GM19397 (cell line): ENCODE measurements around the gene LRRC51.

ENCODE experiments used
- ATAC-seq: cut with Tn5 transposase; IDR thresholded peaks from one replicate; pipeline ENCODE4 v1.9.1; 2021; ENCODE audit warnings: mild to moderate bottlenecking, moderate library complexity; ENCODE audit not compliant: unreplicated experiment

Gene LRRC51

DNA sequence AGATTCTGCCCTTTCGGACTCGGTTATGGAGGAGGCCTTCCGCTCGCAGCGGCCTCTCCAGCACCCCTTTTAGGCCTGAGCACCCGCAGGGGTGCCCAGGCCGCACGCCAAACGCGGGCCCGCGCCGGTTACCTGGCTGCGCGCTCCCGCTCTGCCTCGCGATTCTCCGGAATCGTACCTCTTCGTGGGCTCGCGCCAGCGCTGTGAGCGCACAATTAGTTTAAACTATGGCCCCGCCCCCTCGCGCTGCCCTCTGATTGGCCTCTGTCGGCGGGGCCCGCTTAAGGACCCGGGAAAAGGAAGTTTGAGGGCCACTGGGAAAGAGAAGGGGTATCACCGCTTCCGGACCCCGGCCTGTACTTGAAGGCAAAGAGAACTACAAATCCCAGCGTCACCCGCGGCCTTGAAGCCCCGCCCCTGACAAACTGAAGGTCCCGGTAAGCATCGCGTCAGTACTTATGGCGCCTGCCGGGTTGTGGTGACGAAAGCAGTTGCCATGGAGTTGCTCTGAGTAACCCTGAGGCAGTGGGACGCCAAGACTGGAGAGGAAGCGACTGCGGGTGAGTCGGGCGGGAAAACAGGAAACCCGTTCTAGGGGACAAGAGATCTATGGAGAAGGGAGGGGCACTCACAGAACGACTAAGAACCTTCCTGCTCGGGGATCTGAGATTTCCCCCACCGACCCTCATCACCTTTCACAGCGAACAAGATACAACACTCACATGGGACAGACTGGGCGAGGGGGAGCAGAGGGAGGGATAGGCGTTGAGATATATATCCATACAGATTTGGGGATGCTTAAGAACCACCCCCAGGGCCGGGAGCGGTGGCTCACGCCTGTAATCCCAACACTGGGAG is at the start of gene LRRC51, which contains the start of gene NUMA1:
Gene LRRC51, plus strand, starts transcription at position 525 of the 858 bp plus-strand sequence. CDS start 8,234 bp downstream, outside the sequence.
Gene NUMA1, minus strand, starts transcription at position 217 of the 858 bp plus-strand sequence. CDS start 44,599 bp downstream, outside the sequence.
- peak; percentile 91 for ATAC-seq

GRCh38 chr11:72036687-72037086 is 44.0 kb upstream of the LRRC51 start:
- no peak for ATAC-seq

DNA sequence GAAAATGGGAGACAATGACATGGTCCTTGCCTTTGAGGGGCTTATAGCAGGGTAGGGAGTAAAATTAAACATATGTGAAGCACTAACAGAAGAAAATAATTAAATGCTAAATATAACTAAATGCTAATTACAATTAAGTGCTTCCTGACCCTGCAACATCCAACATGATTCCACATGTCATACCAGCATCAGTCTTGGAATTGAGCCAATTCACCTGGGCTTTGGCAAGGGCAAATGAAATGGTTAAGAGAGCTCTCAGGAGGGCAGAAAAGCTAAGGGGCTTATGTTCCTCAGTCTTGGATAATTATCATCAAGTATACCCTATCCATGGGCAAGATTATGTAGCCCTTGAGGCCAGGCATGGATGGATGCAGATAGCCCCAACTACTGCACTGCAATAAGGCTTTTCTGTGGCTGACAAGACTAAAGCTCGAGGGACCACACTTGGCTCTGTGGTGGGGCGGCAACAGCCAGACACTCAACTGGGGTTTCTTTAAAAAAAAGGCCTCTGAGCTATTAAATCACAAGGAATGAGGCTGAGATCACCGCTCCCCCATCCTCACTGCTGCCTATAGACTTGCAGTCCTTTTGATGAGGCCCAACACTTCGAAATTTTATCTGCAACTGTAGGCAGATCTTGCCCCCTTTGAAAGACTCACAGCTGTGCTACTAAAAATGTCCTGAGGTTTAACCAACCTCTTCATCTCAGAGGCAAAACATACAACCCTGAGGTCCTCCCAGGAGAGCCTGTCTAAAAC is 42.9 kb upstream of the LRRC51 start:
- ATAC-seq: no peak

- ATAC-seq: no peak
Measured at GRCh38 chr11:72038491-72038890, 42.2 kb upstream of the LRRC51 start.

DNA sequence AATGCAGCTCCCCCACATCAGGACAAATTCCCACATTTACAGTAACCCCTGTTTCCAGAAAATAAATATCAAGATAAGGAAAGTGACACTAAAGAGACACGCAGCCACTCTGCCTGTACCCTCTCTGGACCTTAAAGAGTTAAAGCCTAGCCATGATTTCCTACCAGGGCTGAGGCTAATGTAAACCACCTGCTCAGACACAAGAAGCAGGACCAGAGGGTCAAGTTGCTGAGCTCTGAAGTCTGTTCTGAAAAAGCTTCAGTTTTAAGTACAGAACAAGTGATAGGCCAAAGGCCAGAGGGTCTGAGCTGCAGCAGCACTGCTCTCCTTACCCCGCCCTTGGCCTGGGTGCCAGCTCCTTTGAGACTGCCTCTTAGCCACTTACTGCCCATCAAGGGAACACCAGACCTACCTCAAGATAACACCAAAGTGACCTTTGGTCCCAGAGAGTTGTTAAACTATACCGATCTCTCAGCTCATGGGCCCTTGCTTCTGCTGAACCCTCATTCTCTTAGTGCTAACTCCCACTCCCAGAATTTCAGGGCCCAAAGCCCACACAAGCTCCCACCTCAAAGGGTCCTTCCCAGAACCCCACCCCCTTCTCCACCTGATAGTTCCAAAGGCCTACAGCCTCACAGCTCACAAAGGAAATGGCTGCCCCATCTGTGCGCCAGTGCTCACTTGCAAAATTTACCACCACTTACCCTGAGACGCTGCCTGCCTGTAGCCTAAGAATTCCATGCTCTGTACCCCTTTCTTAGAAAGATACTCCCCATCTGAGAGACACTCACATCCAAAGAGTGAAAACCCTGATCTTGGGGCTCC is 41.4 kb upstream of the LRRC51 start:
- no peak for ATAC-seq

GRCh38 chr11:72039856-72040401 is 40.7 kb upstream of the LRRC51 start:
- no peak for ATAC-seq

- ATAC-seq: no peak
Measured at GRCh38 chr11:72040491-72041363, 39.9 kb upstream of the LRRC51 start.

GRCh38 chr11:72041364-72042063 is 39.1 kb upstream of the LRRC51 start:
- no peak for ATAC-seq

GRCh38 chr11:72042064-72042745 is 38.4 kb upstream of the LRRC51 start:
- ATAC-seq: no peak

- ATAC-seq: no peak
Measured at GRCh38 chr11:72045849-72046248, 34.8 kb upstream of the LRRC51 start.

DNA sequence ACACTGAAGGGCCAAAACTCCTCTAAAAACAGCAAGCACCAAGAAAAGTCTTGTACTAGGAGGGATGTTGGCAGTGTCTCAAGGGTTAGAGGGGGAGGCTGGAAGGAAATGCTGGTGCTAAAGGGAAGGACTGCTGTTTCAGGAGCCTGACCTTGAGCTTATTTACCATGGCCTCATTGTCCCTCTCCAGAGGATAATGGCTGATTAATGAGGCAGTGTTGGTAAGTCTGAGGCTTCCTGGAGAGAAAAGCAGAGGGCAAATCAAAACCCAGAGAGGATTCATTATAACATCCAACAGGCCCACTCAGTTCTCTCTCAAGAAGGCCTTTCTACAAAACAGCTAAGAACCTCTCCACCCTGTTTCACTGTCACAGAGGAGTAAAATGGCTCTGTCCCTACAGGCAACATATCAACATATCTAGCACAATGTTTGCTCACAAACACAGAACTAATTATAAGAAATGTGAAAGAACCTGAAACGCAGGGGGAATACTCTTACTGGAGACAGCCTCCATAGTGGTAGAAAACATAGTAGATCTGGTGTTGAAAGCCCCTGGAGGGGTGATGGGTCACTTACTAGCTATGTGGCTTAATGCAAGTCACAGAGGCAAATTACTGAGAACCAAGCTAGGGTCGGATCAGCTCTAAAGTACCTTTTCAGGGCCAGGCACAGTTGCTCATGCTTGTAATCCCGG is 31.7 kb upstream of the LRRC51 start:
- ATAC-seq: no peak

DNA sequence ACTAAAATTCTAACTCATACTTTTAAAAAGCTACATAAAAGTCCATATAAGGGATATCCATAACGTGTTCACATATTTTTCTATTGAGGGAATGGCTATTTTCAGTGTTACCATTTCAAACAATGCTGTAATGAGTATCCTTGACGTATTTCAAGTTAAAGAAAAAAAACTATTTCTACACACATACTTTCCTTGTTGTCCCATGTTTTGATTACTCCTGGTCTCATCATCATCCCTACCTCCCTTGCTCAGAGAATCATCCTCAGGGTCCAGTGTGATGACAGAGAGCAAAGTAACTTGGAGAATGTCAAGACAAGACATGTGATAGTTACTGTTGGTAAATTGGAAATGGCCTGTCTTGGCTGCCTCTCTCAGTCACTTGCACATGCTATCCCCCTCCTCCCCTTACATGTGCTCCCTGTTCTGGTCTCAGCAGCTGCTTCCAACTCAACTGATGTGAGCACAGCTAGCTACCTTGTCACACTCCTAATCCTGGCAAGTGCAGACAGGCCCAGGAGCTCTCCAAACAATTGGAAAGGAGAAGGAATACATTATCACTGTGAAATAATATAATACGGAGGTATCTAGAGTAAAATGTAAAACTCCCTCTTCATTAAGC is 22.1 kb upstream of the LRRC51 start:
- no peak for ATAC-seq

DNA sequence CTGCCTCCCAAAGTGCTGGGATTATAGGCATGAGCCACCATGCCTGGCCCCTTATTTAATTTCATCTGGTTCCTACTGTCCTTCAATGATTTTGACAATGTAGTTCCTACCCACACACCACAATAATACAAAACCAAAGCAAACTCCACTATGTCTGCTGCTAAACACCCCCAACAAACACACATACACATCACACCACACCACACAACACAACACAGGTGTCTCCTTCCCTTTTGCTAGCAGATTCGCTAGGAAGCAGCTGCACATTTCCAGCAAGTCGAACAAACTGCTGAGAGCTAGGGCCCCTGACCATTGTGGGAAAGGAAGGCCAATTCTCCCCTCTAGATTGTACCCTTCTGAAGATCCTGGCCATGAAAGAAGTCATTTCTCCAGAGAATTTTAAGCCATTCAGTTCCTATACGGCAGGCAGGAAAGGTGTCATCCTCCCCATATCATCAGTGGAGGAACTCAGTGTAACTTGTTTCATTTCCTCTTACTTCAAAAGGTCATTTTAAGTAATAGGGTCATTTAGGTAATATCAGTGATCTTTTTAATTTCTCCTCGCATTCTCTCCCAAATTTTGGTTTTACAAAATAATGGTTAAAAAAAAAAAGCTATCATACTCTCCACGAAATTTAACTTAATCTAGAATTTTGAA is 18.8 kb upstream of the LRRC51 start:
- no peak for ATAC-seq

- no peak for ATAC-seq
Measured at GRCh38 chr11:72066855-72067254, 13.8 kb upstream of the LRRC51 start.

DNA sequence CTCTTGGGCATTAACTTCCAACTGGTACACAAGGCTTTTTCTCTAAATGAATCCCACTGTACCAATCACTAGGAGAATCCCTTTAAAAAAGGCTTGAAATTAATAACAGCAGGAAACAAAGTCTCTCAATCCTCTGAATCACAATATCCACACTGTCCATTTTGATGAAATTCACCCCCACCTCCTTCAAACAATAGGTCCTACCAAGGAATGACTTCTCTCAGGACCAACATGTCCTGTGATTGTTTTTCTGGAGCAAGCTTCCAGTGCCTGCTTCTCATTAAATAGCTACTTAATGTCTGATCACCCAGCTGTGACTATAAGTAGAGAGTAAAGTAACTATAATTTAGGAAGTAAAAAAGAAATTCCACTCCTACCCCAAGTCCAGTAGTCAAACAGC is 13.4 kb upstream of the LRRC51 start:
- ATAC-seq: no peak

DNA sequence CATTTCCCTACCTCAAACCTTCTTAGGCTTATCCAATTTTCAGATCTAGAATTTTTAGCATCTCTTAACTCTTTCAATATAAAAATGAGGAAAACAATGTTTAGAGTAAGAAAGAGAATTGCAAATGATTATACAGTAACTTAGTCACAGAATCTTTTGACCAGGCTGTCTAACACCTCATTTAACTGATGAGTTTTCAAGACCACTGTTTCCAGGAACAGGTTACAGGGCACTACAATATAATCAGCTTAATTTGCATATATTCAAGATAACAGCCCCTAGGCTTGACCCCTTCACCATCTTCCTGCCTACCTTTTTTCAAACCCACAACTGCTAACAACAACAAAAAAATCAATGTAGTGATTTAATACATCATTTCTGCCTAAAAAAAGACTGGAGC is 13.0 kb upstream of the LRRC51 start:
- no peak for ATAC-seq

GRCh38 chr11:72069200-72069599 is 11.4 kb upstream of the LRRC51 start:
- ATAC-seq: no peak
